Stimulated activated CD4-positive, alpha-beta T cell treated with anti-CD3 and anti-CD28 coated beads, Interleukin-1b, Interleukin-23, amount 100 ng/mL, for 4 hours (primary cell): Measurements from ENCODE around the gene CTDSPL.
"Not testable (repeated sequence)": the region's sequence is repeated elsewhere in the genome, so short reads cannot be mapped to it uniquely, and the experiment has no call there.

Source experiments
- DNase-seq, 2 donors: peaks; one replicate each; pipeline ENCODE4 v3.0.0-alpha.2; 2020; ENCODE audit warnings: low read depth in 2 of 2

Gene CTDSPL, protein sequence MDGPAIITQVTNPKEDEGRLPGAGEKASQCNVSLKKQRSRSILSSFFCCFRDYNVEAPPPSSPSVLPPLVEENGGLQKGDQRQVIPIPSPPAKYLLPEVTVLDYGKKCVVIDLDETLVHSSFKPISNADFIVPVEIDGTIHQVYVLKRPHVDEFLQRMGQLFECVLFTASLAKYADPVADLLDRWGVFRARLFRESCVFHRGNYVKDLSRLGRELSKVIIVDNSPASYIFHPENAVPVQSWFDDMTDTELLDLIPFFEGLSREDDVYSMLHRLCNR

GRCh38 chr3:37861620-37862041, at the start of gene CTDSPL:
Gene CTDSPL (plus strand): TSS chr3:37861880. CDS start chr3:37862200, 320 bp downstream.
- DNase-seq = peak in 1 of 2 donors; percentile 9

DNA sequence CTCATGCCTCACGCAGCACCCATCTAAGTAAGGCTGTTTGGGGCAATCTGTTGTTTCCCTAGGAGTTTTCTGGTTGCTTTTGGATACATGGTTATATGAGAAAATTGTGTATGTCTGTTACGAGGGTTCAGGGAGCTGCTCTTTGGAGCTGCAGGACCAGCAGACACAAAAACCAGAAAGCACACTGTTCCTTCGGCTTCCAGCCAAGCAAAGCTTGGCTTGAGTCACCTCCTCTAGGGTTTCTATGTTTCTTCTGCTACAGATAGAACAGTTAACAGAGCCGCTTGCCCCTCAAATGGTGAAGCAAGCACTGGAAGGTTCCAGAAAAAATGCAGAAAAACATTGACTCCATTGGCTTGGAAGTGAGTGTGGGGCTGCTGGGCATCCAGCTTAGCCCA, 49.2 kb upstream of the CTDSPL start:
- no peak for DNase-seq

GRCh38 chr3:37813403-37813802, 48.3 kb upstream of the CTDSPL start:
- no peak for DNase-seq

DNA sequence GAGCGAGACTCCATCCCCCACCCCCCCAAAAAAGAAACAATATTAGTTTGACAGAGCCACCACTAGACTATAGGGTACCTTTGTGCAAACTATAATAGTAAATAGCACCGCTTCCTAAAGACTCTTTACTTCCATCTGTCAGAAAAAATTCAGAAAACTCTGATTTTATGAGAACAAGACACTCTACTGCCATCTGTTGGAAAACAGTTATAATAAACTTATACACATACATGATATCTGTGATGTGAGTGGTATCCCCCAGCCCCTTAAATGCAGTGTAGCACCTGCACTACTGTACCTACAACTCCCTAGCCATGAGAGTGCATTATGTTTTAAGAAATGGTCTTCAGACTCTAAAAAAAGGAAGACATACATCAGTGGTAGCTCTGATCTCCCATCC, 47.1 kb upstream of the CTDSPL start:
- DNase-seq = no peak

GRCh38 chr3:37815156-37815555, 46.5 kb upstream of the CTDSPL start:
- not testable (repeated sequence) for DNase-seq

GRCh38 chr3:37816271-37816670, 45.4 kb upstream of the CTDSPL start:
- no peak for DNase-seq

GRCh38 chr3:37819591-37819990, 42.1 kb upstream of the CTDSPL start:
- DNase-seq = no peak

DNA sequence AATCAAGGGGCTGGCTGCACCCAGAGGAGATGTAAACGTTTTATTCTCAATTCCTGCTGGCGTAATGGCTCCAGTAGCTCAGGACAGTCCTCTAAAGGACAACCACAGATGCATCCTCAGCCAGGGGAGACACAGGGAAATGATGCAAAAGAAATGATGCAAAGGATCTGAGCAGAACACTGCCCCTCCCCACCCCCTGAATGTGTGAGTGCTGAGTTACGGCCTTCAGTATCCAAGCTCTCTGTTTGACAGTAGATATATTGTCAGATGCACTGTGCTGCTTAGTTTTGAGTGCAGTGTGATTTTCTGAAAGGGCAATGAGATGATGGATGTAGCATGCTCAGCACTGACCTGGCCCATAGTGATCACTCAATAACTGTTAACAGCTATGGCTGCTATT, 41.4 kb upstream of the CTDSPL start:
- DNase-seq = no peak

GRCh38 chr3:37823189-37823588, 38.5 kb upstream of the CTDSPL start:
- DNase-seq = no peak

GRCh38 chr3:37824090-37824953, 37.4 kb upstream of the CTDSPL start:
- DNase-seq = no peak

- no peak for DNase-seq
Measured at GRCh38 chr3:37824954-37825328, 36.7 kb upstream of the CTDSPL start.

- DNase-seq = no peak
Measured at GRCh38 chr3:37825744-37826400, 35.8 kb upstream of the CTDSPL start.

GRCh38 chr3:37826502-37826901, 35.2 kb upstream of the CTDSPL start:
- no peak for DNase-seq

DNA sequence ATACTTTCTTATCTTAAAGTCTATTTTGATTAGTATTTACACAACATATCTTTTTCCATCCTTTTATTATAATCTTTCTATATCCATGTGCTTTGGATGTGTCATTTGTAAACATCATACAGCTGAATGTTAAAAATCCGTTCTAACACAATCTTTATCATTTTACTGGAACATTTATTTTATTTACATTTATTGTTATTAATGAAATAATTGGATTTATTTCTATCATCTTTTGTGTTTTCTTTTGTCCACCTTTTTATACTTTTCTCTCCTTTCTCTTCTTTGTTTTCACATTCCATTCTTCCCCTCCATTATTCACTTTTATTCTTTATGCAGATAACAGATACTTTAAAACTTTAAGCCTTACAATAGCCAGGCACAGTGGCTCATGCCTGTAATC, 34.7 kb upstream of the CTDSPL start:
- DNase-seq = no peak

DNA sequence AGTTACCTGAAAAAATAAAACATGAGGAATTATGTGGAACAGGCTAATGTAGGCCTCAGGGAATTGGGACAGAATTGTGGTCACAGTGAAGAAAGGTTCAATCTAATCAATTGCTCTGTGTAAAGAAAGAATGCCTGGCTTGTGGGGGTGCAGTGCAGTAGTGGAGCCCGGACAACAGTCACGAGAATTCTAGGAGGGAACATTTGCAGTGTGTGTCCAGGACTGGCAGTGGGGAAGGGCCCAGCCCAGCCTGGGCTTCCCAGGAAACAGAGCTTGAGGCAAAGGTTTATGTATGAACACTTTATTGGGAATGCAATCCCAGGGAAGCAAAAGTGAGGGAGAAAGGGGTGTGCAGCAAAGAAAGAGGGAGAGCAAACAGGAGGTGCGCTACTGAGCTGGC, 29.2 kb upstream of the CTDSPL start:
- no peak for DNase-seq

- DNase-seq = no peak
Measured at GRCh38 chr3:37833302-37834186, 28.1 kb upstream of the CTDSPL start.

GRCh38 chr3:37836589-37836988, 25.1 kb upstream of the CTDSPL start:
- no peak for DNase-seq

DNA sequence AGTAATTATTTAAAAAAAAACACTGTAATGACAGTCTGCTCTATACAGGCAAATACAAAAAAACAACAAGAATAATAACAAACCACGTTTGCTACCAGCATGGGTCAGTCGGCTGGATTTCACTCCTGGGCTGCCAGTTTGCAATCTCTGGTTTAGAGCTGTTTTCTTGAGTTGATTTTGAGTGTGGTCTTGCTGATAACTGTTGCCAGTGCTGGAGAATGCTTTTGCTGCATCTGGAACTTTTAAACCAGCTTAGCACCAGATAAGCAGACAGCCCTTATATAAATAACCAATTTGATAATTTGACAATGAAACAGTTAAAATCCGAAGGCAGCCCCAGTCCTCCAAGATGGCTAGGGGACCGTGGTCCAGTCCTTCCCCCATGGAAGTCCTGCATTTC, 14.0 kb upstream of the CTDSPL start:
- DNase-seq = no peak

DNA sequence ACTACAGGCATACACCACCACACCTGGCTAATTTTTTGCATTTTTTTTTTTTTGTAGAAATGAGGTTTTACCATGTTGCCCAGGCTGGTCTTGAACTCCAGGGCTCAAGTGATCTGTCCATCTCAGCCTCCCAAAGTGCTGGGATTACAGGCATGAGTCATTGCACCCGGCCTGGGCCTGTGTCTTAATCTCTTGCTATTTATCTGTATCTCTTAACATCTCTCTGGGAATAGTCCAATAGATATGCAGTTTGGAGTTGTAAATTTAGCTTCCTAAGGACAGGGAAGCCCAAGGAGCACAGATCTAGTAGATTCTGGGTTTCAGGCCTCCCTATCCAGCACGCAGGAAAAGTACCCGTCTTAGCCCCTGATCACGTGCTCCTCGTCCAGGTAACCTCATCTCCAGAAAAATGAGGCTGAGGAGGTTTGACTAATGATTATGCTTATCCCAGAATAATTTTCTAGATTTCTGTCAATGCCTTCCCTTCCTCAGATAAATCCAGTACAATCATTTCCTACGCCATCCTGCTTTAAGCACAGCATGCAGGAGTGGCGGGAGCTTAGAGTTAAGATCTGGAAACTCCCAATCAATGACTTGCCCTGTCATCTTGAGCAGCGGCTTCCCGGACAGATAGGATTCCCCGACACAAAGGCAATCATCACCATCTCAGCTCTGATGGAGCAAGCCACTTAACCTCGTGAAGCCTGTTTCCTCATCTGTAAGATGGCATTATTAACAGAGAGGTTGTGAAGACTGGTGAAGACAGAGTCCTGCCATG, 12.3 kb upstream of the CTDSPL start:
- no peak for DNase-seq

GRCh38 chr3:37852097-37852496, 9.6 kb upstream of the CTDSPL start:
- no peak for DNase-seq

DNA sequence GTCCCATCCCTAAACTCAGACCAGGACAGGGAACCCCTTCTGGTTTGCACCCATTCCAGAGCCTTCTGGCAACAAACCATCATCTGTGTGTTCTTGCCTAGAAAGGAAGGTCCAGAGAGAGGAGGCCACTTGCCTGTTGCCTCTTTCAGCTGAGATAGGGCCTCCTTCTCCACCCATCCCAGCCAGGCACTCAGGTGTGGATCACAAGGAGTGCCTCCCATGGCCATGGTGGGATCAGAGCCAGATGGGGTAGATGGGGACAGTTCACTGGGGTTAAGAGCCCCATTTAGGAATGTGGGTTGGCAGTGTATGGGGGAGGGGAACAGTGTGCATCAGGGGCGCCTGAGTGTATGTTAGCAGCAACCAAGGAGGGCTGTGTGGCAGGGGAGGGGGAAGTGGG, 8.9 kb upstream of the CTDSPL start:
- no peak for DNase-seq
